NCI-H1930 (cell line): ENCODE measurements around the gene PSMB2.

Experiments used
- DNase-seq, 2 experiments: peaks; one replicate each; lab custom pipeline; 2025; lab: John Stamatoyannopoulos, UW

PSMB2 gene

DNA sequence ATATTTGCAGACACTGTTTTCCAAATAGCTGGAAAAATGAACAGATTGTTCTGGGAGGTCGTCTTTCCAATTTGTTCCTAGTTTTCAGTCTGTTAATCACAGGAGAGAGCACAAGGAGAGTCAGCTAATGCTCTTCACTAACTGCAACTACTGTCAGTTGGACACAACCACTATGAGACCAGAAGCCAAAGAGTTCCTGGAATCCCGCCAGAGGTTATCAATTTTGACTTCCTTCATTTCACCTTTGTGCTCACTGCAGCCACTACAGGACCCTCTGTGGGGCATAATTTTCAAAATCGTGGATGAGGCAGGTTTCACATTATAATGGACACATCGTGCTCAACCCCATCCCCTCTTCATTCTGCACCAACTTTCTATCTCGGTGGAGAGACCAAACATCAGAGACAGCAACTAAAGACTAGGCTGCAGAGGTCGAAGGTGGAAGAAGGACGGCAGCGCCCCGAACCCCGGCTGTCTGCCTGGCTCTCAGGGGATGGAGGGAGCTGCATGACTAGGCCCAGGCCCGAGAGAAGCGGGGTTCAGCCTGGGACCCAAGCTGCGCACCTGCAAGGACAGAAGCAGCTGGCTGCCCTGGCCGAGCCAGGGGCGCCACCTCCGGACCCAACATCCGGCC is 84.7 kb downstream of the PSMB2 start:
- no peak for DNase-seq

DNA sequence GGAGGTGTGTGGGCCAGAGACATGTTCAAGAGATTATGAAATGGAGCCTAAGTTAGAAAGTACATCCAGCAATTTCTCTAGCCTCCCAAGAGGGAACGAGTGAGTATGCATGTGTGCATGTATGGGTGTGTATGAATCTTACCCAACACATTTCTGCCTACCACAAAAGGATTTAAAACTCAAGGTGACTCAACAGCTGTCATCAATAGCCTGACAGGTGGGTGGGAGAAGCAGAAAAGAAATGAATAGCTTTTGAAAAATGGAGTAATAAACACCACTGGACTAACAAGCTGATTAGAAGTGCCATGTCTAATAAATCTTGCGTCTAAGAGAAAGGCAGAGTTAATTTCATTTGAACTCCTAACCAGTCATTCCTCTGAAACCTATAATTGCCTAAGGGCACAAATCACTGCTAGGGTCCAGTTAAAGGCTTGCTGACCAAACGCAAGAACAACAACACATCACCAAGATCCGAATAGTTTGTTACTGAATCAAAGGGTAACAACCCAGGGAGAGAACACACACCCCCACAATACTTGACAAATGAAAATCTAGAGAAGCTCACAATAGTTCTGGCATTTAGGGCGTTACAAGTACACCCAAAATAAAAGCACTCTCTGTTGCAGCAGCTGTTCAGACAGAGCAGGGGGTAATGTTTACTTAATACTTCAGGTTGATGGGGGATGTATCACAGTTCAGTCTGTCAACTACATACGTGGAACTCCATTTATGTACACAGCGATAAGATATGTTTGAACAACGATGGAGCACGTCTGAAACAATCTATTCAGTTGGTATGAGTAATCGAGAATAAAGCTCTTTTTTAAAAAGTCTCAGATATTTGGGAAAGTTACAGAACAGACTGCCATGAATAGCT is 85.5 kb downstream of the PSMB2 start:
- no peak for DNase-seq

DNA sequence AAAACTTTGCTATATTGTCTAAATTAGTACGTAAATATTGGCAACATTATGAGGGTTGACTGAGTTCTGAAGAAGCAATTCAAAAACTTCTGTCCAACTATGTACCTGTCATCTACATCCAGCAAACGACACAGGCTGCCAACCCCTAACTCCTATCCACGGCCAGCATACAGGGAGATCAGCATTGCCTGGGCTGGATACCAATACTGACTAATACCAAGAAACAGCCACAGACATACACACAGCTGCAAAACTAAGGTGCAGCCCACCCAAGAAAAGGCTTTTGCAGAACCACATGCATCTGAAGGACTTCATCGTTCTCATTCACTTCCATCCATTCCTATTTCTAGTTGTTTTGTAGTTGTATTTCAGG is 86.1 kb downstream of the PSMB2 start:
- DNase-seq = no peak

DNA sequence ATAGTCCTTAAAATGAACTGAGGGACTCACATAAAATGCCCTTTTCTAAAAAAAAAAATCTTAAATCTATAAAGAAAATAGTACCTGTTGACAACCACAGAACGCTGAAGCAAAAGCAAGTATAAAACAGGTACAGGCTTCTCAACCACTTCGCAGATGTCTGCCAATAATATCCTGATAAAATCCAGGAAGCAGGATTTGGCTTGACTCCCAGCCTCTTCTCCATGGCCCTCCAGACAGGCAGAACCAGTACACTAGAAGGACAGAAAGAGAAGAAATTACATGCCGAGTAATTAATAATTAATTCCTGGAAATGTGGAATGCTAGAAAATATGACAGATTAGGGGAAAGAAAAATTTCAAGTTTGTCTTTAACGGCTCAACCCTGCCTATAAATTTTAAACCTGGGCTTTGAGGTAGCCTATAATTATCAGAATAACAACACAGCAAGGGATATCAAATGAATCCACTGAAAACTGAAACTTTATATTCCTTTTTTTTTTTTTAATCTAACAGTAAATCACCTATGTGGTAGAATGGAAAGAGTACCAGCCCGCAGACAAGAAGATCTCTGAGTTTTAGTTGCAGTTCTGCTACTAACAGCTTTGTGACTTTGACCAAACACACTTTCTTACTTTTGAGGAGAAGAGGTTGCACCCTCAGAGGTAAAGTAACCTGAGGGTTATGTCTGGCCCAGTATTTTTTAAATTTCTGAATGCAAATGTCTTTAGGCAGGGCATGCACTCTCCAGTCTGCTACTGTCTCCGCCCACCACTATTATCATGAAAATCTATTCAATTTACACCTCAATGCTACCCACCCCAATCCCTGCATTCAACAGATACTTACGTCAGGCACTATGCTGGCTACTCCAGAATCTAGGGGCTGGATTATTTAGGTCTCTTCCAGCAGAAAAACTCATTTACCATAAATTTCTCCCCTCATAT is 86.8 kb downstream of the PSMB2 start:
- DNase-seq = no peak

DNA sequence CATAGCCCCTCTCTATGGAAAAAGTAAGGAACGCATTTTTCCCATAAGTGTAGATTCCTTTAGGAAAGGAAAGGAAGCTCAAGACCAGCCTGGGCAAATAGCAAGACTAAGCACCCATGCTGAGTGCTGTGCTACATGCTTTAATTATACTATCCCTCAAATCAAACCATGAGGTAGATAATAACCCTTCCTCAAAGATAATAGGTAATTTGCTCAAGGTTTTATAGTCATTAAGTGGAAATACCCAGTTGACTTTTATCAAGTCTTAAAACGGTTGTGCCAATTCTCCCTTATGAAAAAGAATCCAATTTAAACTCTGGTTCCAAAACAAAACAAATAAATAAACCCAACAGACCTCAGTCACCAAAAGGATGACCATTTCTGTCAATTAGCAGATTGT is 87.5 kb downstream of the PSMB2 start:
- DNase-seq = no peak
